ENCODE measurements around the gene BCS1L.

The BCS1L gene
- 21.2 to 35.7 (median 31.1) reads per million in 4 experiments for total RNA-seq

- DNase-seq, result peak; percentile 78
These were observed at the start of gene BCS1L, which contains the start of gene ZNF142 for GRCh38 chr2:218659258-218659987. BCS1L (plus strand) TSS chr2:218659683; CDS start chr2:218660988, 1,305 bp downstream. ZNF142 (minus strand) TSS chr2:218659623; CDS start chr2:218656429, 3,194 bp downstream.

GRCh38 chr2:218615868-218616315 lies 43.6 kb upstream of the BCS1L start:
- DNase-seq, result no peak

- no peak for DNase-seq
These were observed 41.2 kb upstream of the BCS1L start for GRCh38 chr2:218618102-218618860.

- no peak for DNase-seq
These were observed 38.5 kb upstream of the BCS1L start for GRCh38 chr2:218621007-218621406.

- no peak for DNase-seq
These were observed 36.7 kb upstream of the BCS1L start for GRCh38 chr2:218622606-218623365.

GRCh38 chr2:218623366-218623705 lies 36.1 kb upstream of the BCS1L start:
- no peak for DNase-seq

GRCh38 chr2:218626369-218626768 lies 33.1 kb upstream of the BCS1L start:
- no peak for DNase-seq

- no peak for DNase-seq
These were observed 31.5 kb upstream of the BCS1L start for GRCh38 chr2:218627939-218628338.

GRCh38 chr2:218631837-218632236 lies 27.6 kb upstream of the BCS1L start:
- DNase-seq, result no peak

GRCh38 chr2:218635719-218636118 lies 23.8 kb upstream of the BCS1L start:
- no peak for DNase-seq

GRCh38 chr2:218638372-218638771 lies 21.1 kb upstream of the BCS1L start:
- DNase-seq, result no peak

GRCh38 chr2:218642121-218642656 lies 17.3 kb upstream of the BCS1L start:
- DNase-seq, result no peak

GRCh38 chr2:218642786-218643185 lies 16.7 kb upstream of the BCS1L start:
- no peak for DNase-seq

GRCh38 chr2:218643751-218644310 lies 15.7 kb upstream of the BCS1L start:
- no peak for DNase-seq

GRCh38 chr2:218644721-218645120 lies 14.8 kb upstream of the BCS1L start:
- no peak for DNase-seq

- no peak for DNase-seq
These were observed 14.4 kb upstream of the BCS1L start for GRCh38 chr2:218645126-218645525.

- peak; percentile 10 for DNase-seq
These were observed 11.2 kb upstream of the BCS1L start for GRCh38 chr2:218648088-218648786.

- DNase-seq, result no peak
These were observed 10.7 kb upstream of the BCS1L start for GRCh38 chr2:218648787-218649100.

GRCh38 chr2:218655751-218656150 lies 3.7 kb upstream of the BCS1L start:
- no peak for DNase-seq

GRCh38 chr2:218658671-218659257 lies 719 bp upstream of the BCS1L start:
- DNase-seq, result no peak

GRCh38 chr2:218659988-218660358 lies 490 bp downstream of the BCS1L start:
- DNase-seq, result no peak

GRCh38 chr2:218662377-218662776 lies 2.9 kb downstream of the BCS1L start:
- no peak for DNase-seq
